GM18858 (cell line): ENCODE data around the gene MAP4K1.
"Not testable (repeated sequence)": the region's sequence is repeated elsewhere in the genome, so short reads cannot be mapped to it uniquely, and the experiment has no call there.

Experiments
- ATAC-seq: cut with Tn5 transposase; IDR thresholded peaks from one replicate; pipeline ENCODE4 v1.9.1; 2021; ENCODE audit not compliant: unreplicated experiment

The MAP4K1 gene

GRCh38 chr19:38629568-38629967, 11.8 kb upstream of the MAP4K1 start:
- no peak for ATAC-seq

DNA sequence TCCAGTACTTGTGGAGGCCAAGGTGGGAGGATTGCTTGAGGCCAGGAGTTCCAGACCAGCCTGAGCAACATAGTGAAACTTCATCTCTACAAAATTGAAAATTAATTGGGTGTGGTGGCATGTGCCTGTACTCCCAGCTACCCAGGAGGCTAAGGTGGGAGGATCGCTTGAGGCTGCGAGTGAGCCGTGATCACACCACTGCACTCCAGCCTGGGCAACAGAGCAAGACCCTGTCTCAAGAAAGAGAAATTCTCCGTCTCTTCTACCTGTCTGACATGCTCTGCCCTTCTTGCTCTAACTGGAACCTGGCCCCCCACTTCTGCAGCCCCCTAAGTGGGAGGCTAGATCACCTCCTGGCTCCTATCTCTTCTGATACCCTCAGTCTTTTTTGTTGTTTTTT, 8.6 kb upstream of the MAP4K1 start:
- ATAC-seq: no peak

- no peak for ATAC-seq
Measured at GRCh38 chr19:38624822-38625221, 7.1 kb upstream of the MAP4K1 start.

DNA sequence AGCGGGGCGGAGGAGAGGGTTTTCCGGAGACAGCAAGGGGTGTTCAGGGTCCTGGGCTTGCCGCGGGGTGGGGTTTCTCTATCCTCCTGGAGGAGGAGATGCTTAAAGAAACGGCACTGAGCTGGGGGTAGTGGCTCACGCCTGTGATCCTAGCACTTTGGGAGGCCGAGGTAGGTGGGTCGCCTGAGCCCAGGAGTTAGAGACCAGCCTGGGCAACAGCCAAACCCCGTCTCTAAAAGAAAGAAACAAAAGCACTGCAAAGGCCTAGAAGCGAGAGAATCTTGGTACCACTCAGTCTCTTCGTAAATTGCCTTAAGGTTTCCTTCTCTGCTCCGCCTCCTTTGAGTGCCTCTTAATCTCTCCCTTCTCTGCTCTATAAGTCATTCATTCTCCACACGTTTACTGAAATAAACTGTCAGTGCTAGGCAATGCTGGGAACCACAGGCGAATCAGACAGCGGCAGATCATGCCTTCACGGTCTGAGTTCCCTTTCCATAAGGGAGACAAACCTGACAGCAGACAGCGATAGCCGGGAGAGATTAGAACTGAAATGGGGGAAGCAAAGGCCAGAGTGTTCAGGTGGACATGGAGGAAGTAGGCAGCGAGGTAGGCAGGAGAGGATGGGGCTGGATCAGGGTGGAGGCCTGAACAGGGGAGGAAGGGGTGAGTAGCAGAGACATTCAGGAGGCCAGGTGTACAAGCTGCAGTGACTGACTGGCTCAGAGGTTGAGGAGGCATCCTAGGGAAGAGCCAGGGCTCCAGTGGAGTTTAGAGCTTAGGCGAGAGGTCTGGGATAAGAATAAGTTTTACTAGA, 1.8 kb upstream of the MAP4K1 start:
- ATAC-seq: peak; percentile 4

DNA sequence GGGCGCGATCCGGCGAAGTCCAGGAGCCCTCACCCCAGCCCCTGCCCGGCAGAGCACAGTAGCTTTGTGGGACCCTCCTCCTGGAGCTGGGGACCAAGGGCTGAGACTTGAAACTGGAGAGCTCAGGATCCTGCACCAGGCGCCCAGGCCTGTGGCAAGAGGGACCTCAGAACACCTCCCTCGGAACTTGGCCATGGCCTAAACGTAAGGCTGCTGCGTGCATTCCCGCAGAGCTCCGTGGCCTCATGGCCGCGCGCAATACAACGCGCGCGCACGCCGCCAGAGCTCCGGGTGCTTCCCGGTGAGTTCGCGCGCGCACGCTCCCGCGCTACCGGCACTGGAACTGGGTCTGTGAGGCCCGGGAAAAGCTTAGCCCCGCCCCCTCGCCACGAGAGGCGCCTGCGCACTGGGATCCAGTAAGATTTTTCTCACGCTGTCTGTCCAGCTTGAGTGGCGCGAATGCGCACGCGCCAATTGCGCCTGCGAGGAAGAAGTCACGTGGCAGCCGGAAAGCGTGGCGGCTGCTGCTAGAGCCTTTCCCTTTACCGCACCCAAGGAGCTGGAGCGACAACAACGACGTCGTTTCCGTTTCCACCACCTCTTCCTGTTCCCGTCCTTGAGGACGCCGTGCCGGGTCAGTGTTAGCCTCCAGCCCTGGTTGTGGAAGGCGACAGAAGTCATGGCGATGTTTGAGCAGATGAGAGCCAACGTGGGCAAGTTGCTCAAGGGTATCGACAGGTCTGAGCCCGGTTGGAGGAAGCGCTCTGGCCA, 1.0 kb upstream of the MAP4K1 start, which contains the start of gene EIF3K:
Gene EIF3K, plus strand, starts transcription at position 599 of the 771 bp plus-strand sequence. Its CDS starts 81 bp downstream, at position 680.
- ATAC-seq: peak; percentile 51

GRCh38 chr19:38617283-38617763, 430 bp downstream of the MAP4K1 start:
- no peak for ATAC-seq

GRCh38 chr19:38616265-38616664, 1.5 kb downstream of the MAP4K1 start:
- no peak for ATAC-seq

GRCh38 chr19:38615007-38615581, 2.7 kb downstream of the MAP4K1 start:
- no peak for ATAC-seq

GRCh38 chr19:38614289-38614688, 3.5 kb downstream of the MAP4K1 start:
- no peak for ATAC-seq

GRCh38 chr19:38606131-38606530, 11.6 kb downstream of the MAP4K1 start:
- no peak for ATAC-seq

- not testable (repeated sequence) for ATAC-seq
Measured at GRCh38 chr19:38602856-38603255, 14.9 kb downstream of the MAP4K1 start.

- no peak for ATAC-seq
Measured at GRCh38 chr19:38599722-38600121, 18.0 kb downstream of the MAP4K1 start.

DNA sequence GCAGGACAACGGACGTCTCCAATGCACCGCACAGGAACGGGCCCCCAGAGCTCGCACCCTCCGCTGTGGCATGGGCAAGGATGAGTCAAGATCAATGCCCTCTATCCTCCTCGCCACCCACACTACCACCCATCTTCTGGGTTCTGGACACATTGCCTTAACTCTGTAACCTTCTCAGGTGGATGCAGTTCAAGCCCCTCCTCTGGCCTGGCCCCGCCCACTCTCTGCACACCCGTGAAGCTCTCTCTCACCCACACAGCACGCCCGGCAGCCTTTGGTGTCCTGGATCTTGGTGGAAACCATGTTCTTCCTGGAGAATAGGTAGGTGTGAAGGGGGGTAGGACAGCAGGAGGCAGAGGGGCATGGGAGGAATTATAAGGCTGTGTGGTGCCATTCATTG, 20.7 kb downstream of the MAP4K1 start:
- ATAC-seq: no peak

DNA sequence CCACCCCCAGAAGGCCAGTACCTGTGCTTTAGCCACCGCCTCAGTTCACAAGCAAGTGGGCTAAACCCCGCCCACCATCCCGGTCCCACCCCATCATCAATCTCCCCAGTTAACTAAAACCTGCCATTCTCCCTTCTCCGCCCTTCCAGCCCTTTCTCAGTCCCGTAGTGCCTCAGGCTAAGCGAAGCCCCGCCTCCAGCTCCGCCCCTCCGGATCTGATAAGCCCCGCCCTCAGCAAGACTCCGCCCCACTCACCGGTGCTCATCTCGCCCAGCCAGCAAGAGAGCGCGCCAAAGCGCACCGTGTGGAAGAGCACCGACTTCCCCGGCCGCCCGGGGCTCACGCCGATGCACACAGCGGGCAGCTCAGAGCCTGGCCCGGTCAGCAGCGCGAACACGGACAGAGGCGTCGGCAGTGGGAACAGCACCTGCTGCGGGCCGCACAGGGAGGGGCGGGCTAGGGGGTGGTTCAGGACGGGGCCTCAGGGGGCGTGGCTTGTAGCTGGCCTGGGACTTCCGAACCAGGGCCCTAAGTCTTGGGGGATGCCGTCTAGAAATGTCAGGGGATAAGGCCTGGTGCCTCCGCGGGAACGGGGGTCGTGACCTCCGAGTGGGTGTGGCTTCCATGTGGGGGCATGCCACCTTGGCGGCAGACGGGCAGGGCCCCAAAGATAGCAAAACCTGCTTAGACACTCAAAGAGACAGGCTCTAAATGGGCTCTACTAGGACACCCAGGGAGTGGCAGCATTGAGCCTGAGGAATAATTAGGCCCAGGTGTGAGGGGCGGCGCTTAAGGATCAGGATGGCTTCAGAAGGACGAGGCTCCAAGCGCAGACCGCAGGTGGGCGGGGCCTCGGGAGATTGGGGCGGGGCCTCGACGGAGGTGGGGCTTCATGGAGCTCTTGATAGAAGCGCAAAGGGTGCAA, 21.4 kb downstream of the MAP4K1 start:
- ATAC-seq: no peak

DNA sequence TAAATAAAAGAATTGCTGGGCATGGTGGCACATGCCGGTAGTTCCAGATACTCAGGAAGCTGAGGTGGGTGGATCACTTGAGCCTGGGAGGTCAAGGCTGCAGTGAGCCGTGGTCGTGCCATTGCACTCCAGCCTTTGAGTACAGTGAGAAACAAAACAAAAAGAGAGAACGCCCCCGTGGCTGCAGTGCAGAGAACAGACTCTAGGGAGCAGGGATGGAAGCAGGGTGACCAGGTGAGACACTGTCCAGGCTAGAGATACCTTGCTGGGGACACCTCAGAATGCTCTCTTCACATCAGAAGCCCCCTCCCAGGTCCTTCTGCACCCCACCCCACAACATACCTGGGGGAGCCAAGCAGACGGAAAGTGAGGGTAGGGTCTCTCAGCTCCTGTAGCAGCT, 24.8 kb downstream of the MAP4K1 start:
- no peak for ATAC-seq

GRCh38 chr19:38588041-38588440, 29.7 kb downstream of the MAP4K1 start:
- no peak for ATAC-seq

- no peak for ATAC-seq
Measured at GRCh38 chr19:38587562-38587961, 30.2 kb downstream of the MAP4K1 start.

- ATAC-seq: no peak
Measured at GRCh38 chr19:38583985-38584305, 33.8 kb downstream of the MAP4K1 start.

GRCh38 chr19:38583219-38583984, 34.4 kb downstream of the MAP4K1 start:
- no peak for ATAC-seq

- ATAC-seq: no peak
Measured at GRCh38 chr19:38580080-38580479, 37.7 kb downstream of the MAP4K1 start.
